Measurements from ENCODE around the gene BRSK2. TPM values are rescaled to one million over a fixed set of nuclear protein-coding genes. Genes with fewer than 3 reads are reported as not detected.

Gene BRSK2
- polyA plus RNA-seq, 4 donors = 0.41 to 1.5 (median 0.71) TPM

- DNase-seq (ENCODE audit: low read depth in 4 of 4, low spot score in 2 of 4) = no peak
Observed at GRCh38 chr11:1393038-1393710, 3.4 kb downstream of the BRSK2 start.

DNA sequence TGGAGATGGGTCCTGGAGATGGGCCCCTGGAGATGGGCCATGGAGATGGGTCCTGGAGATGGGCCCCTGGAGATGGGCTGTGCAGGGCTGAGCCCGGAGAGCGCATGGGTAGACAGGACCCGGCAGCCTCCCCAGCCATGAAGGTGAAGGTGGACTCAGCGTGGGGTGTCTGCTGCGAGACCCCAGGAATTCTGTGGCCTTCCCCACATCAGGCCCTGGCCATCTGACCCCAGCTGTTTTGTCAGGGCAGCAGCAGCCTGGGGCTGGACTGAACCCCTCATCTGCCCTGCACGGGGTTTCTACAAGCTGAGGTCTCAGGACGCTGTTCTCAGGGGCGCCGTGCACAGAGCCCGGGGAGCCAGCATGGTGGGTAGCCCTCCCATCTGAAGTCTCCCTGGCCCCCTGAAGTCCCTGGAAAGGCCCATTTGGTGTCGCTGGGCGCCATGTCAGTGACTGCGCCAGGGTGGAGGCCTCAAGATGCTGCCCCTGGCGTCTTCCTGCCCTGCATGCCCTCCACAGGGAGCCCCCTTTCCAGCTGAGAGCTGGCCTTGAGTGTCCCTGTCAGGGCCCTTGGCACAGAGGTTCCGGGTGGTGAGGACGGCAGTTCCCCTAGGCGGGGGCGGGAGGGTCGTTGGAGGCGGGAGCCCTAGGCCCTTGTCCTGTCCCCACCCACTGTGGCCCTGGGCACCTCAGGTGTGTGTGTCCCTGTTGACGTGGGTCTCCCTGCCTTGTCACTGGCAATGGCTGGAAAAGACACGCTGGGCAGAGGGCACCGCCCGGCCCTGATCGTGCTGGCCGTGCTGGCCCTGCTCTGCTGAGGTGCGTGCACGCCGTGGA lies 5.4 kb downstream of the BRSK2 start:
- no peak for DNase-seq (ENCODE audit: low read depth in 4 of 4, low spot score in 2 of 4)

GRCh38 chr11:1395773-1396374 lies 6.1 kb downstream of the BRSK2 start:
- no peak for DNase-seq (ENCODE audit: low read depth in 4 of 4, low spot score in 2 of 4)

- DNase-seq (ENCODE audit: low read depth in 4 of 4, low spot score in 2 of 4) = no peak
Observed at GRCh38 chr11:1396375-1396841, 6.7 kb downstream of the BRSK2 start.

DNA sequence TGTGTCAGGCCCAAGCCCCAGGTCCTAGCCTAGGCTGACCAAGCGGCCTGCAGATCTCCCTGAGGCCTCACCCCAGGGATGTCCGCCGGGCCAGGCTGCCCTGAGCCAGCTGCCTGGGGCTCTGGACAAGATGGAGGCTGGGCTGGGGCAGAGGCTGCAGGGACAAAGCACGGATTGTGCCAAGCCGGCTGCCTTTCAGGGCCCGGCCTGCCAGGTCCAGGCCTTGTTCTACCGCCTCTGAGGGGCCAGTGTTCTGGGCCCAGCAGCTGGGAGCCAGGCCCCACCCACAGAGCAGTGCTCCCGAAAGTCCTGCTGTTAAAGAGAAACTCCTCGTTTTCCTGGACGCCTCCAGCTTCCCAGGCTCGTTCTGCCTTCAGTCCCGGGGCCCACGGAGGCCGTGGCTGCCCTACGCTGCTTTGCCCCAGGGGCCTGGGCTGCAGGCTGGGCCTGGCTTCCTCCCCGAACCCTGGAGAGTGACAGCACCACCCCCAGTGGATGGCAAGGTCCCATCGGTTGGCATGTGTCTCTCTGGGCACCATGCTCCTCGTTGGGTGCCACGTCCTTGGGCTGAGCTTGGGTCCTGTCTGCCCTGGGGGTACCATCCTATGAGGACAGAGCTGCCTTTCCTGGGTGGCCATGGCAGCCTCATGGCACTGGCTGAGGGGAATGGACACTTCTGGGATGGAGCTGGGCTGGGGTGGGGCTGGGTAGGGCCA lies 7.6 kb downstream of the BRSK2 start:
- DNase-seq (ENCODE audit: low read depth in 4 of 4, low spot score in 2 of 4) = no peak

- no peak for DNase-seq (ENCODE audit: low read depth in 4 of 4, low spot score in 2 of 4)
Observed at GRCh38 chr11:1397862-1398527, 8.3 kb downstream of the BRSK2 start.

DNA sequence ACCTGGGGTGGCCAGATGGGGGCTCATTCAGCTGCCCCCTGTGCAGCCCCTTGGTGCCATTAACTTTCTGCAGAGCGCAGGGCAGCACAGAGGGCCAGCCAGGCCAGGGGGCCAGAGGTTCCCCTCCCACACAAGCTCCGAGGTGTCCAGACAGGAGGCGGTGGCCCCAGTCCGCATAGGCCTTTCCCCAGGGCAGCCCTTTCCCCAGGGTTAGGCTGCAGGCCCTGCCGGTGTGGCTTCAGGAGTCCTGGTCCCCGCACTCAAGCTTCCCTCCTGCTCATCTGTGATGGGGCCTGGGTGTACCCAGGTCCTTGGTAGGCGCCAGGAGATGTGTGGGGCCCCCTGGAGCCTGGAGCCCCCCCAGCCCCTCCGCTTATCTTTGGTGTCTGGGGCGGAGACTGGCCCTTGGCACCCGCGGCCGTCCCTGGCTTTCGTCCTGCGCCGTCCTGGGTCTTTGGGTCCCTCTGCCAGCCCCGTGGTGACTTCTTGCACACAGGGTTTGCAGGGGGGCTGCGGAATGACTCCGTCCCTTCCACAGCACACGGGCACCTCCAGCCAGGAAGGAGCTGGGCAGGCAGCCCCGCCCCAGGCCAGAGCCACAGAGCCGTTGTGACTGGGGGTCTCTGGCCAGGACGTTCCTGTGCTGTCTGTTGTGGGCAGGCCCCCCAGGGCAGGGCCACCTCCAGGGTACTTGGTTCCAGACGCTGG lies 8.9 kb downstream of the BRSK2 start:
- no peak for DNase-seq (ENCODE audit: low read depth in 4 of 4, low spot score in 2 of 4)

DNA sequence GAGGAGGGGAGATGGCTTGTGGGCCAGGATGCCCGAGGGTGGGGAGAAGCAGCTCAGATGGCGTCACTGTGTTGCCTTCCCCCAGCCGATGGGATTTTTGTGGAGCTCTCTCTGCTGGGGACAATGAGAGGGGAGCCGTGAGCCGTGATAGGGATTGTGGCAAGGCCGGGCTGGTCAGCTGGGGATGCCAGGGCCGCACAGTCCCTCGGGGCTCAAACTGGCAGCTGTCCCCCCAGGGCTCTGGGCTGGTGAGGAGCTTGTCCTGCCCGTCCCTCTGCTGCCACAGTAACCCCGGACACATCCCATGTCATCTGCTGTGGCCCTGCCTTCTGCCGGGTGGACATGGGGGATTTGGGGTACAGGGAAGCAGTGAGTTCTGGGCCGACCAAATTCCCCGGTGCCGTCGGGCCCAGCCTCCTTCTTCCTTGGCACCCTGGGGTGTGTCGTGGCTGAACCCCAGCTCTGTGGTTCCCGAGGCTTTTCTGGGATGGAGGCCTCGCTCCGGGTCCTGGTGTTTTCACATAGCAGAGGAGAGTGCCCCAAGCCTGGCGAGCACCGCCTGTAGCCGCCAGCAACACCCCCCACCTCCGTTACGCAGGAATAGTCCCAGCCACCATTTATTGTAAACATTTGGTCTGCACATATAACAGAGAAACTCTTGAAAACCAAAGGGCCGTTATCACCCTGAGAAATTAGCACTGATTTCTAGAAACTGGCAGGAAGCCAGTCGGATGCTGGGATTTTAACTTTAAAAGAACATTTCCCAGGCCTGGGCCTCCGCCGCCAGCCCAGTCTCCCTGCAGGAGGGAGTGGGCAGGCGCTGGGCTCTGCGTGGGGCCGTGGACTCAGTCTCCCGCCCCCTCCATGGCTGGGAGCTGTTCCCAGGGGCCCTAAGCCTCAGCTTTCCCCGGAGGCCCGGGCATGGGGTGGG lies 9.9 kb downstream of the BRSK2 start:
- DNase-seq (ENCODE audit: low read depth in 4 of 4, low spot score in 2 of 4) = no peak

DNA sequence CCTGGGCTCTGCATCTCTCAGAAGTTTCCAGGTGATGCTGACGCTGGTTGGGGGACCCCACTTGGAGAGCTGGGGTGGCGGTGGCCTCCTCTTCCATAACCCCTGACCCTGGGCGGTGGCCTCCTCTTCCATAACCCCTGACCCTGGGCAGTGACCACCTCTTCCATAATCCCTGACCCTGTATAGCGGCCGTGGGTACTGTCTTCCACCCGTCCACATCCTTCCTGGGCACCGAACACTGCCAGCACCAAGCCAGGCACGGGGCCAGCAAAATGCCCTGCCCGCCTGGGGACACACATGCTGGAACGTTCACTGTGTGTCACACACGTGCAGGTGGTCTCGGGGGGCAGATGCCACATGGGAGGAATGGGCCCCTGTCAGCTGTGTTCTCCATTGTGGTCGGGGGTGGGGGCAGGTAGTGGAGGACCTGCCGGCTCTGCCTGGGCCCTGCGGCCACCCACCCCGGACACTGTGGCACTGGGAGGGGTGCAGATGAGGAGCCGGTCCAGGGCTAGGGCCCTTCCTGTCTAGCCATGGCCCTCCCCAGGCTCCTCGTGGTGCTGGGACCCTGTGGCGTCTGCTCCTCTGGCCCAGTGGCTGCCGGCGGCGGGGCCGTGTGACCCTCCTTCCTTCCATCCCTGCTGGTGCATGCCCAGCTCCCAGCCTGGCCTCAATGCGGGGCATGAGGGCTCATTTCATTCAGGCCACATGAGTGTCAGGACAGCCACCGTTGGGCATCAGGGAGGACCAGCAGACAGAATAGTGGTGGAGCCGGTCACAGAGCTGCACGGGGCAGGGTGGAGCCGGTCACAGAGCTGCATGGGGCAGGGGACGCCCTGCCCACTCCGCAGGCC lies 10.8 kb downstream of the BRSK2 start:
- DNase-seq (ENCODE audit: low read depth in 4 of 4, low spot score in 2 of 4) = no peak

GRCh38 chr11:1401171-1401445 lies 11.4 kb downstream of the BRSK2 start:
- DNase-seq (ENCODE audit: low read depth in 4 of 4, low spot score in 2 of 4) = no peak

- peak in 3 of 4 donors; percentile 57 to 85 (median 79) for DNase-seq (ENCODE audit: low read depth in 4 of 4, low spot score in 2 of 4)
Observed at GRCh38 chr11:1401656-1402221, 12.0 kb downstream of the BRSK2 start.

GRCh38 chr11:1402355-1403077 lies 12.8 kb downstream of the BRSK2 start:
- no peak for DNase-seq (ENCODE audit: low read depth in 4 of 4, low spot score in 2 of 4)

- DNase-seq (ENCODE audit: low read depth in 4 of 4, low spot score in 2 of 4) = no peak
Observed at GRCh38 chr11:1403078-1403620, 13.4 kb downstream of the BRSK2 start.

- no peak for DNase-seq (ENCODE audit: low read depth in 4 of 4, low spot score in 2 of 4)
Observed at GRCh38 chr11:1403721-1404460, 14.2 kb downstream of the BRSK2 start.

DNA sequence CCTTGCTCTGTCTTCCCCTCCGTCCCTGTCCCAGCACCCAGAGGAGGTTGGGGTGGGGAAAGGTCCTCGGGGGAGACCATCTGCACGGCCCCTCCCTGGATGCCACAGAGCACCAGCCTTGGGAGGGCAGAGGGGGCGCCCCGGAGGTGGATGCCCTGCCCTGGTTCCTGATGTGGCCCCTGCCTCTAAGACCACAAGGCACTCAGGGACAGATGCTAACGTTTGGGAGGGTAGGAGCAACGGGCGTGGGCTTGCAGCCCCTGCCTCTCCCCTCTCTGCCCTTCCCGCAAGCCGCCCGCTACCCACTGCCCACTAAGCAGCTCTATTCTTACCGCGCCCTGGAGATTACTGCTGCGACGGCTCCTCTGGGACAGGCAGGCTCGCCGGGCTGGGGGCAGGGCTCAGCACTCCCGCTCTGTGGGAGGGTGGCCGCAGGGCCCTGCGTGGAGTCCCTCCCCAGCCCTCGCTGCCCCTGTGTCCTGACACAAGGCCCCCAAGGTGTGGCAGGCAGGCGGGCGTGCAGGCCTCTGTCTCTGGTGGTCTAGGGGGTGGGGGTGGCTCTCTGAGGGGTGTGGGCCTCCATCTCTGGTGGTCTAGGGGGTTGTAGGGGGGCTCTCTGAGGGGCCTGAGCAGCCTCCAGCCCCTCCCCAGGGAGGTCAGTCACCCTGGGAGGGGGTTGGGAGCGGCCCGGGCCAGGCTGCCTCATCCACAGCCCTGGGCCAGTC lies 14.9 kb downstream of the BRSK2 start:
- no peak for DNase-seq (ENCODE audit: low read depth in 4 of 4, low spot score in 2 of 4)
